NCI-H128 (cell line): ENCODE data around the gene AMMECR1.
A peak's percentile ranks its signal among the peaks of the same experiment; 100 is the strongest.
"Not testable (repeated sequence)": the region's sequence is repeated elsewhere in the genome, so short reads cannot be mapped to it uniquely, and the experiment has no call there.

ENCODE experiments used
- DNase-seq: peaks from one replicate; lab custom pipeline; 2025; ENCODE audit not compliant: unreplicated experiment; lab: John Stamatoyannopoulos, UW

AMMECR1 gene

GRCh38 chrX:110173192-110174175 lies 144.4 kb downstream of the AMMECR1 start:
- no peak for DNase-seq

DNA sequence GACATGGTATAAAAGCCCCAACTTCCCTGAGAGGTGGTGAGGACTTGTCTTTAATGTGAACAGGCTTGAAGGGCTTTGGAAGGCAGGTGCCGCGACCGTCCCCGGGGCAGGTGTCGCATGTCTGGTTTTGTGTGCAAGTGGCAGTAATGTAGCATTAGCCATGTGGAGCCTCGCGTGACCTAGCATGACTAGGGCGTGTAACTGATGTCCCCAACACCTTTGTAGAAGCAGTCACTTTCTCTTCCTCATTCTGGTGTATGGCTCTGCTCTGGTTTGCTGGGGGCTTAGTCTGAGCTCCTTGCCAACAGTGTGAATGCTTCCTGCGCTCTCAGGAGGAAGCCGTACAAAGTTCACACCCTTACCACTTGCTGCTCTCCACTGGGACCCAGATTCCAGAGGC lies 145.7 kb downstream of the AMMECR1 start:
- no peak for DNase-seq

DNA sequence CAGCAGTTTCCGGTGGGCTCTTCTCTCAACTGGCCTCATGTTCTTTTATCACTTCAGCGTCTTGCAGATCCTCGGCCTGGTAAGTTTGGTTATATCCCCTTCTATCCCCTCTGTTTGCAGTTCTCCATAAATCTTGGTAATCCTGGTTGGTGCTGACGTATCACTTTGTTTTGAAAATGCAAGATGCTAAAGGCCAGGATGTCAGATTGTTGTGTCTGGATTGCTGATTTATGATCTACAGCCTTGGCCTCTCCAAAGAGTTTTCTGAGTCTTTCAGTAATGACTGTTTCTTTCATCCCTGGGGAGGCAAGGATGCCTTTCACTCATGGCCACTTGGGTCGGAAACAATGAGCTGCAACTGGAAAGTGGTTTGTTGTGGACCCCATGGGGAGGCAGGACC lies 146.4 kb downstream of the AMMECR1 start:
- DNase-seq = no peak

GRCh38 chrX:110170029-110170428 lies 147.9 kb downstream of the AMMECR1 start:
- no peak for DNase-seq

DNA sequence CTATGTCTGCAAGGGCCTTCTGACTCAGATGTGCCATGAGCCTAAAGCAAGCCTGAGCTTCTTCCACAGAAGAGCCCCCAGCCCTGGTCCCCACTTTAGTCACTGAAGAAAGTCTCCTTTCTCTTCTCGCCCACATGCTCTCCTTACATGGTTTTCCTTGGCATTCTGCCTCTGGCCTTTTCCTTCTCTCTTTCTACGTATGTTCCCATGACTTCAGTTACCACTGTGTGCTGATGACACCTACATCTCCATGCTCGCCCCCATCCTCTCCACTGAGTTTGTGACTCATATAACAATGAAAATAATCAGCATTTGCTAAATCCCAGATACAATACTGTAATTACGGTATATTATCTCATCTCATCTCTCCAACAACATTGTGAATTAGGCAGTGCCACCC lies 149.3 kb downstream of the AMMECR1 start:
- DNase-seq = no peak

- DNase-seq = no peak
These were observed 149.9 kb downstream of the AMMECR1 start for GRCh38 chrX:110167952-110168451.

GRCh38 chrX:110163488-110163887 lies 154.4 kb downstream of the AMMECR1 start:
- DNase-seq = no peak

DNA sequence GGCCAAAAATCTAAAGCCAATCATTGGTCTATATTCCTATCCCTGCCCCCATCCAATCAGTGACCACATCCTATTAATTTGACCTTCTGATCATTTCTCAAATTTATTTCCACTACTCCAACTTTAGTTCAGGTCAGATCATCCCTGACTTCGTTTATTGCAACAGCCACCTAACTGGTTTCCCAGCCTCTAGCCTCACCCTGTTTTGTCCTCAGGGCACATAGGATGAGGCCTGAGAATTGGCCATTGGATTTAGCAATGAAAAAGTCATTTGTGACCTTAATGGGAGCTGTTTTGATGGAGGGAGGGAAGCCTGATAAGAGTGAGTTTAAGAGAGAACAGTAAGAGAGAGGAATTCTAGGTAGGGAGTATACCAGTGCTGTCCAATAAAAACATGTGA lies 155.0 kb downstream of the AMMECR1 start:
- no peak for DNase-seq

DNA sequence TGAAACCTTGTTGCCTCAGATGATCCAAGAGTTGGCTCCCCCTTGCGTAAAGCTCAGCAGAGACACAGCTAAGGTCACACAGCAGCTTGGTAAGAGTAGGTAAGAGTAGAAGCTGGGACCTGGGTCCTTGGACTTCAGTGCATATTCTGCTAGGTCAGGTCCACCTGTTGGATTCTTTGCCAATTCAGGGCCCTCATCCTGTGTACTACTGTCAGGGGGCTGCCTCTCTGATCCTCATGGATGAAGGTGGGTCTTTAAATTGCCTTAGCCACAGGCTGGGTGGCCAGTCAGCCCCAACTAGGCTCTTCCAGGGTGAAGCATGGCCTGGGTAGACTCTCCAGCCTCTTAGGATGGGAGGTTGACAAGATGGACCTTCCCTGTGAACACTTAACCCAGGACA lies 155.8 kb downstream of the AMMECR1 start:
- no peak for DNase-seq

DNA sequence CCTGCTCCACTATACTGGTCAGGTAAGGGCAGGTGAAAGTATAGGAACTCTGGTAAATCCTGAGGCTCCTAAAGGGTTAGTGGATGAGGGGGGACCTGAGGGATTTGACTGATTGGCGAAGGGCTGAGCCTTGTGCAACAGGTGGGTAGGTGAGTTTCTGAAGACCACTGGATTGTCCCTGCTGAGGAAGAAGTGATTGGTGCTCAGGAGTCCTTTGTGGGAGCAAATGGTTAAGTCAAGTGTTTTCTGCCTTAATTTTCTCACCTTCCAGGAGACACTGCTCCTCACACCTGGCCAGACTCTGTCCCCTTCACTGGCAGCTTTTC lies 156.6 kb downstream of the AMMECR1 start:
- no peak for DNase-seq

DNA sequence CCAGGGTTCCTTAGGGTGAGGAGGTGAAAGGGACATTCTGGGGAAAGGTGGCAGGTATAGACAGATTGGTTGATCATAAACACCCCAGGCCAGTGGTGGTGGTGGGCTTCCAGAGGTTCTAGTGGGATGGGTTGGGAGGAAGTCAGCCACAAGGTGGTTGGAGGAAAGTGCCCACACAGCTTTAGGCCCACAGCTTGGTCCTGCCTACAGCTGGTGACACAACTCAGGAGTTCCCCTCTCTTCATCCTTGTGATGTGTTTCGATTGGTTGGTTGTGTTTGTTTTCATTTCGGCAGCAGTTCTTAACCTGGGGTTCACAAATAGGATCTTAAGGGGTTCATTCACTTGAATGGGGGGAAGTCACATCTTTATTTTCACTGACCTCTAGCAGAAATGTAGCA lies 158.0 kb downstream of the AMMECR1 start:
- DNase-seq = no peak

DNA sequence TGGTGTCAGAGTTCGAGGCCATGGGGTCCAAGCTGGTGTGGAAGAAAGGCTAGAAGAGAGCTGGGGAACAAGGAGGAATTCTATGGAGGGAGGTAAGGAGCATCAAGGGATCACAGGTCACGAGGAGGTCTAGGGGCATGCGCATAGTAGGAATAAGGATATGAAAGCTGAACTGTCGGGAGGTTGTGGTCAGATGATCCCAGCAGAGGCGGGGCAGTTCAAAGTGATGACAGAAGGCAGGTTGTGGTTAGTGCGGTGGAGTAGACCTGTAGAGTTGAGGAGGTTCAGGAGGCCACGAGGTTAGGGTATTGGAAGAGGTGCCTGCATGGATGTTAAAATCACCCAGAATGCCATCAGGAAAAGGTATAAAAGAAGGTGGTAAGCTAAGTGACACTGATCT lies 158.7 kb downstream of the AMMECR1 start:
- no peak for DNase-seq

DNA sequence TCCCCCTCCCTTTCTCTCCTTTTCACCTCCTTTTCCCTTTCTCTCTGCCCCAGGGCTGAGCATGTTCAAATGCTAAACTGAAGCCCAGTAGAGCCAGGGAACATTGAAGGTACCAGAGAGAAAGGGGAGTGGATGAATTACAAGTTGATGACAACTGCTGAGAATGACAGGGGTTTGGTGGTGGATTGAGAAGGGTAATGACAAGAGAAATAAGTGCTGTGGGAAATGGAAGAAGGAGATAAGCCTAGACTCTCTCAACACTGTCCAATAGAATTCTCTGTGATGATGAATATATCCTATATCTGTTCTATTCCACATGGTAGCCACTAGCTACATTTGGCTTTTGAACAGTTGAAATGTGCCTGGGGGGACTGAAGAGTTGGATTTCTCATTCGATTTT lies 160.4 kb downstream of the AMMECR1 start:
- no peak for DNase-seq

DNA sequence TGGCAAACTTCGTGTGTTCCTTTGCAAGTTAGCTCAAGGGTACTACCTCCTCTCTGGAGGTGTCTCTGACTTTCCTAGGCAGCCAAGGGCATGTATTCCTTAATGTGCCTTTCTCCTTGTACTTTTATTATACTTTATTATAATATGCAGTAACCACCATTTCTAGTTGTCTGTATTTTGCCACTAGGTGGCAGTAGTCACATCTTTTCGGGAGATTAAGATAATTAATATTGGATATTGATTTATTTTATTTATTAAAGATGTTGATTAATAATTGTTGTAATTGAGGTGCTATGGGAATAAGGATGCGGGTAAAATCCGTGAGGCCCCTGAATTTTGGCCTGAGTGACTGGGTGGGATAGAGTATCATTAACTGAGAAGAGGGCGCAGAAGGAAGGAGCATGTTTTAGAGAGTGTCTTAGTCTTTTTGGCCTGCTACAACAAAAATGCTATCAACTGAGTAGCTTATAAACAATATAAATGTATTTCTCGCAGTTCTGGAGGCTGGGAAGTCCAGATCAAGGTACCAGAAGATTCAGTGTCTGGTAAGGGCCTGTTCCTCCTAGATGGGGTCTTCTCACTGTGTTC lies 161.6 kb downstream of the AMMECR1 start:
- DNase-seq = no peak

DNA sequence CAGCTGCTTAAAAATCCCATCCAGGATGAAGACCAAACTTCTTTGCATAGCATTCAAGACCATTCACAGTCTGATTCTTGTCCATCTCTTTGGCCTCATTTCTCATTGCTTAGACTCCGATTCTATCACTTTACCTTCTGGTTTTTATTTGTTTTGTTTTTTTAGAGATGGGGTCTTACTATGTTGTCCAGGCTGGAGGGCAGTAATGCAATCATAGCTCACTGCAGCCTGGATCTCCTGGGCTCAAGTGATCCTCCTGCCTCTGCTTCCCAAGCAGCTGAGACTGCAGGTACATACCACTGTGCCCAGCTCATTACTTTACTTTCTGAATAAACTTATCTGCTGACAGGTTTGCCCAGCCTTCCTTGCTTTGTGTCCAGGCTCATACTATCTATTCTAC lies 162.1 kb downstream of the AMMECR1 start:
- no peak for DNase-seq

GRCh38 chrX:110154328-110154727 lies 163.6 kb downstream of the AMMECR1 start:
- not testable (repeated sequence) for DNase-seq

DNA sequence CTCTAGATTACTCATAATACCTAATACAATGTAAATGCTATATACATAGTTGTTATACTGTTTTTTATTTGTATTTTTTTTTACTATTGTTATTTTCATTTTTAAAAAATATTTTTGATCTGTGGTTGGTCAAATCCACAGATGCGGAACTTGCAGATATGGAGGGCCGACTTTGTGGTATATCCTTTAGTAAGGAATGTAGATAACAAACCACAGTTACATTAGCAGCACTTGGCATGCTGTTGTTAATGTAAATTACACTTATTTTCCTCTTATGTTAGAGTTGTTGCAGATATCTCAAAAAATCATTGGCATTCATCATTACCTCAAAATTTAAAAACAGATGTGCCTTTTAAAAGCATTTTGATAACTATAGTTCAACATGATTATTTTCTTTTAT lies 164.0 kb downstream of the AMMECR1 start:
- no peak for DNase-seq

- DNase-seq = no peak
These were observed 164.6 kb downstream of the AMMECR1 start for GRCh38 chrX:110153244-110153643.

DNA sequence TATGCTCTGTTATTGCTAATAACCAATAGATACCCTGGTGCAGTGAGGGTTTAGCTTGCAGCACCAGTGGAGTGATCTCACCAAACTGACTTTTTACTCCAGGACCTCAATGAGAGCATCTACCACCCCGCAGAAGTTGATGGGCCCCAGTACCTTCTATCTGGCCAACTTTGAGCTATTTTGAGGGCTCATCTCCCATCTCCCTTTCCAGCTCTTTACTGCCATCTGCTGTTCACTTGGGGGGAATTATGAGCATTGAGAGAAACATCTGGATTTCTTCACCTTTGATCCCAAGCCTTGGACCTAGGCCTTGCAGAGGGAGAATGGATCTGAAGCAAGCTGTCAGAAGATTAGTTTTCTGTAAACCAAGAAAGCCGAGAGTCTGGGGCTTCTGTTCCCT lies 171.4 kb downstream of the AMMECR1 start:
- peak; percentile 46 for DNase-seq

DNA sequence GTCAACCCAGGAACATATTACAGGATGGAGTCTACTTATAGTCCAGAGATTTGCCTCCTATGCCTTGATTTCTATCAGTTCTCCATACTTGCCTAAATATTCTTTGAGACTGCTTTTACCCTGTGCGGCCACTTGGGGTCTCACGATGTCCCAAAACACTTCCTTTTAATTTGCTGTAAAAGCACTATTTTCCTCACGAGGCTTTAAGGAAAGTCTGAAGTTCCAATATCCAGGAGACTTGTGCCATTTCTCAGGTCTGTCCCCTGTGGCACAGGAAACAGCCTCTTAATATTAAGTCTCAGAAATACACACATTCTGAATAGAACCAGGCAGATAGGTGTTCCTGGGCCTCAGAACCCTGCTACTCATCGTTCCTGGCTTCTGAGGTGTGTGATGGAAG lies 172.0 kb downstream of the AMMECR1 start:
- DNase-seq = no peak

DNA sequence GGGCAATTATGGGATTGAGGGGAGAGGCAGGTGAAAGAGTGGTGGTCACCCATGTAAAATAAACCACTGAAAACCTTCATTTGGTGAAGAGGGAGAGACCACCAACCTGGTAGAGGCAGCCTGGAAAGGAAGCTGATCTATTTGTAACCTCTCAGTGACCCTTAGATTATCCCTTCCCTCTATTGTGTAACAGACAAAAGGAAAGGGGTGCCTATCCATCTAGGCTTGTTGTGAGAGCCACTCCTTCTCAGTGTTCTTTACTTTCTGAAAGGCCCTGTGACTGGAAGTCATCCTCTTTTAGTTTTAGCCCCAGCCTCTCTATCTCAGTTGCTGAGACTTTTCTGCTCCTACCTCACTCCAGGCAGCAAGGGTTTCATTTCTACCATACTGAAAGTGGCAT lies 172.6 kb downstream of the AMMECR1 start:
- DNase-seq = no peak
